HG02938 (cell line): ENCODE measurements around the gene FAM204A.

Source experiments
- ATAC-seq: cut with Tn5 transposase; IDR thresholded peaks from one replicate; pipeline ENCODE4 v1.9.1; 2021; ENCODE audit warnings: mild to moderate bottlenecking, moderate library complexity; ENCODE audit not compliant: unreplicated experiment

Gene FAM204A

GRCh38 chr10:118332236-118332635 is 9.9 kb downstream of the FAM204A start:
- peak; percentile 67 for ATAC-seq

GRCh38 chr10:118330295-118331076 is 11.6 kb downstream of the FAM204A start:
- no peak for ATAC-seq

GRCh38 chr10:118324140-118324539 is 18.0 kb downstream of the FAM204A start:
- no peak for ATAC-seq

- no peak for ATAC-seq
Measured at GRCh38 chr10:118321724-118322575, 20.2 kb downstream of the FAM204A start.

GRCh38 chr10:118315629-118316028 is 26.5 kb downstream of the FAM204A start:
- no peak for ATAC-seq

- ATAC-seq: no peak
Measured at GRCh38 chr10:118314882-118315281, 27.2 kb downstream of the FAM204A start.

GRCh38 chr10:118311505-118311904 is 30.6 kb downstream of the FAM204A start:
- ATAC-seq: no peak

GRCh38 chr10:118310822-118311221 is 31.3 kb downstream of the FAM204A start:
- ATAC-seq: no peak

- no peak for ATAC-seq
Measured at GRCh38 chr10:118309911-118310310, 32.2 kb downstream of the FAM204A start.

GRCh38 chr10:118308664-118309063 is 33.5 kb downstream of the FAM204A start:
- ATAC-seq: no peak

- no peak for ATAC-seq
Measured at GRCh38 chr10:118307859-118308258, 34.3 kb downstream of the FAM204A start.

GRCh38 chr10:118307220-118307619 is 34.9 kb downstream of the FAM204A start:
- ATAC-seq: no peak

- no peak for ATAC-seq
Measured at GRCh38 chr10:118305730-118306129, 36.4 kb downstream of the FAM204A start.

GRCh38 chr10:118304521-118304920 is 37.6 kb downstream of the FAM204A start:
- ATAC-seq: no peak

- ATAC-seq: no peak
Measured at GRCh38 chr10:118301211-118301610, 40.9 kb downstream of the FAM204A start.

GRCh38 chr10:118300320-118300719 is 41.8 kb downstream of the FAM204A start:
- ATAC-seq: no peak

- no peak for ATAC-seq
Measured at GRCh38 chr10:118298787-118299186, 43.3 kb downstream of the FAM204A start.

- no peak for ATAC-seq
Measured at GRCh38 chr10:118291122-118291521, 51.0 kb downstream of the FAM204A start.

GRCh38 chr10:118290471-118290995 is 51.6 kb downstream of the FAM204A start:
- no peak for ATAC-seq

GRCh38 chr10:118287076-118287806 is 54.9 kb downstream of the FAM204A start:
- no peak for ATAC-seq
